ENCODE measurements around the gene FSD1.

FSD1 gene

GRCh38 chr19:4362831-4363545 is 58.6 kb downstream of the FSD1 start:
- no peak overlapping the region for H2AFZ ChIP-seq (ENCODE audit: insufficient read depth, low read length, poor library complexity)
- no CpG with 5 or more reads among the region's 22 CpGs for WGBS (ENCODE audit: extremely low coverage, insufficient coverage, insufficient read length)

DNA sequence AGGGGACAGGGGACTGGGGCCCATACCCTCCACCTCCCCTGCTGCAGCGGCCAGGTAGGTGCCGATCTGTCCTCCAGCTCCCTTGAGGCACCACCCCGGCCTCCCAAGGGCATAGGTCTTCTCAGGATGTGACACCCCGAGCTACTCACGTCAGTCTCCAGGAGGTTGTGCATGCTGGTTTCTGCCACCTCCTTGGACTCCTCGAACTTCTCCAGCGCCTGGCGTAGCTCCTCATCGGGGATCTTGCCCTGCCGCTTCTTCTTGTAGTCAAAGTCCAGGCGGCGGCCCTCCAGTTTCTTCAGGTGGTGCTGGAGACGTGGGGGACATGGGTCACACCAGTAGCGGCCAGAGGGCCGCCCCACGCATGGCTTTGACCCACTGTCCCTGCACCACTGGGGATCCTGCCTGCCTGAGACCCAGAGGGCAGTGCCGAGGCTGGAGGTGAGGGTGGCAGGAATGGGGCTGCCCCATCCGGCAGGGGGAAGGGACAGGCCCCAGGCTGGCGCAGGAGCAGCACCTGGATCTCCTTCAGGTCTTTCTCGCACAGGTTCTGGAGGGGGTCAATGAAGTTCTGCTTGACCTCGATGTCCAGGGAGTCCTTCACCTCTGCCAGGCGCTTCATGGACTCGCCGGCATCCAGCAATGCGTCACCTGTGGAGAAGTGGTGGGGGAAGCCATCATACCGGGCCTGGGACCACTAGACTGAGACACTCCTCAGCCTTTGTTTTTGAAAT is 59.3 kb downstream of the FSD1 start:
- no peak overlapping the region for H3K9ac ChIP-seq (ENCODE audit: low read length)
- no peaks in the 10 kb centered on the region for H3K27me3 ChIP-seq (ENCODE audit: insufficient read depth, low read length)
- no peak overlapping the region for H3K14ac ChIP-seq (ENCODE audit: low read length)
- WGBS (ENCODE audit: extremely low coverage, insufficient coverage, insufficient read length): no CpG with 5 or more reads among the region's 26 CpGs
- no peak overlapping the region for H3K4ac ChIP-seq (ENCODE audit: low read depth, low read length)
- no peaks in the 10 kb centered on the region for H3K79me2 ChIP-seq (ENCODE audit: control insufficient read depth, insufficient read depth, low read length, poor library complexity)
- DNase-seq: no peak
- H2BK5ac ChIP-seq (ENCODE audit: low read depth, low read length, poor library complexity): no peak overlapping the region
- no peak overlapping the region for H4K12ac ChIP-seq (ENCODE audit: low read depth, low read length)
- no peak overlapping the region for H2AK5ac ChIP-seq (ENCODE audit: low read length)
- peaks cover 0 to 3% of the 10 kb centered on the region in 2 experiments for H3K4me1 ChIP-seq (ENCODE audit: control insufficient read depth in 1 of 2, insufficient read depth in 2 of 2, low read length in 2 of 2)
- H3K23ac ChIP-seq (ENCODE audit: low read length): no peak overlapping the region
- H2AFZ ChIP-seq (ENCODE audit: insufficient read depth, low read length, poor library complexity): no peak overlapping the region
- no peak overlapping the region for H3K18ac ChIP-seq (ENCODE audit: low read length)
- no peak overlapping the region for H3K4me3 ChIP-seq (ENCODE audit: low read depth, low read length)
- H3K79me1 ChIP-seq (ENCODE audit: low read length): no peaks in the 10 kb centered on the region
- H3K36me3 ChIP-seq (ENCODE audit: control insufficient read depth in 1 of 2, insufficient read depth in 2 of 2, low read length in 2 of 2): peaks cover 91% of the 10 kb centered on the region in 2 experiments
- no peak overlapping the region for H4K91ac ChIP-seq (ENCODE audit: low read depth, low read length)
- H2BK120ac ChIP-seq (ENCODE audit: insufficient read depth, low read length, poor library complexity): no peak overlapping the region
- no peak overlapping the region for H2BK12ac ChIP-seq (ENCODE audit: low read length)
- no peak overlapping the region for H4K8ac ChIP-seq (ENCODE audit: low read depth, low read length)
- peaks cover 2% of the 10 kb centered on the region for H3K9me3 ChIP-seq (ENCODE audit: insufficient read depth, low read depth, low read length)
- H3K4me2 ChIP-seq (ENCODE audit: low read length): no peak overlapping the region
- no peak overlapping the region for H3K27ac ChIP-seq (ENCODE audit: low read depth, low read length)

More at GRCh38 chr19:4362831-4363545, 58.6 kb downstream of the FSD1 start:
- Histone ChIP-seq H3K27ac (ENCODE audit: low read depth, low read length) (no peak overlapping the region), H3K9me3 (ENCODE audit: insufficient read depth, low read depth, low read length) (peaks cover 2% of the 10 kb centered on the region), H3K36me3 (ENCODE audit: control insufficient read depth in 1 of 2, insufficient read depth in 2 of 2, low read length in 2 of 2) (peaks cover 89 to 92% of the 10 kb centered on the region in 2 experiments), H3K4me2 (ENCODE audit: low read length) (no peak overlapping the region), H3K4me1 (ENCODE audit: control insufficient read depth in 1 of 2, insufficient read depth in 2 of 2, low read length in 2 of 2) (peaks cover 0 to 3% of the 10 kb centered on the region in 2 experiments), H3K23ac (ENCODE audit: low read length) (no peak overlapping the region), H2BK12ac (ENCODE audit: low read length) (no peak overlapping the region), H3K79me2 (ENCODE audit: control insufficient read depth, insufficient read depth, low read length, poor library complexity) (no peaks in the 10 kb centered on the region), H3K27me3 (ENCODE audit: insufficient read depth, low read length) (no peaks in the 10 kb centered on the region), H4K91ac (ENCODE audit: low read depth, low read length) (no peak overlapping the region), H3K9ac (ENCODE audit: low read length) (no peak overlapping the region), H4K12ac (ENCODE audit: low read depth, low read length) (no peak overlapping the region), H3K14ac (ENCODE audit: low read length) (no peak overlapping the region), H3K4me3 (ENCODE audit: low read depth, low read length) (no peak overlapping the region), H2AK5ac (ENCODE audit: low read length) (no peak overlapping the region), H3K79me1 (ENCODE audit: low read length) (no peaks in the 10 kb centered on the region), H3K4ac (ENCODE audit: low read depth, low read length) (no peak overlapping the region), H2BK120ac (ENCODE audit: insufficient read depth, low read length, poor library complexity) (no peak overlapping the region), H2BK5ac (ENCODE audit: low read depth, low read length, poor library complexity) (no peak overlapping the region), H4K8ac (ENCODE audit: low read depth, low read length) (no peak overlapping the region), H3K18ac (ENCODE audit: low read length) (no peak overlapping the region)
- DNase-seq: no peak

DNA sequence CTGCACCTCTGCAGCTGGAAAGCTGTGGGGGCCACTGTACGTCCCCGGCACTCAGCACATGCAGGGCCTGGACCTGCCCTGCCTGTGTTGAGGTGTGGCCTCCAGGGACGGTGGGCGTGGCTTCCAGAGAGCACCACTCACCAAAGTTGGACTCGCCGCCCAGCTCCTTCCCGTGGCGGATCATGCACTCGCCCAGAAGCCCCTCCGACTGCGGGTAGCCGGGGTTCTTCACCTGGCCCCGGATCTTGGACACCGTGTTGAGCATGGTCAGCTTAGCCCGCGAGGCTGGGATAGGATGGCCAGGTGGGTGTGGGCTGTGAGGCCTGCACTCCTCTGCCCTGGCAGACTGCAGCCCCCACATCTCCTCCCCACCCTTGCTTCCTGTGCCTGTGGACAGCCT is 60.9 kb downstream of the FSD1 start:
- Histone ChIP-seq H4K12ac (ENCODE audit: low read depth, low read length) (no peak overlapping the region), H3K4me2 (ENCODE audit: low read length) (no peak overlapping the region), H3K9me3 (ENCODE audit: insufficient read depth, low read depth, low read length) (peaks cover 2% of the 10 kb centered on the region), H3K14ac (ENCODE audit: low read length) (no peak overlapping the region), H3K4me3 (ENCODE audit: low read depth, low read length) (no peak overlapping the region), H3K18ac (ENCODE audit: low read length) (no peak overlapping the region), H3K4me1 (ENCODE audit: control insufficient read depth in 1 of 2, insufficient read depth in 2 of 2, low read length in 2 of 2) (peaks cover 0 to 6% of the 10 kb centered on the region in 2 experiments), H3K4ac (ENCODE audit: low read depth, low read length) (no peak overlapping the region), H3K79me2 (ENCODE audit: control insufficient read depth, insufficient read depth, low read length, poor library complexity) (peaks cover 2% of the 10 kb centered on the region), H4K91ac (ENCODE audit: low read depth, low read length) (no peak overlapping the region), H3K9ac (ENCODE audit: low read length) (no peak overlapping the region), H2AFZ (ENCODE audit: insufficient read depth, low read length, poor library complexity) (no peak overlapping the region), H3K27me3 (ENCODE audit: insufficient read depth, low read length) (no peaks in the 10 kb centered on the region), H4K8ac (ENCODE audit: low read depth, low read length) (no peak overlapping the region), H2BK5ac (ENCODE audit: low read depth, low read length, poor library complexity) (no peak overlapping the region), H3K23ac (ENCODE audit: low read length) (no peak overlapping the region), H3K36me3 (ENCODE audit: control insufficient read depth in 1 of 2, insufficient read depth in 2 of 2, low read length in 2 of 2) (peaks cover 75 to 79% of the 10 kb centered on the region in 2 experiments), H3K79me1 (ENCODE audit: low read length) (no peaks in the 10 kb centered on the region), H3K27ac (ENCODE audit: low read depth, low read length) (no peak overlapping the region), H2BK120ac (ENCODE audit: insufficient read depth, low read length, poor library complexity) (no peak overlapping the region), H2BK12ac (ENCODE audit: low read length) (no peak overlapping the region), H2AK5ac (ENCODE audit: low read length) (no peak overlapping the region)
- no peak for DNase-seq
- no CpG with 5 or more reads among the region's 16 CpGs for WGBS (ENCODE audit: extremely low coverage, insufficient coverage, insufficient read length)

DNA sequence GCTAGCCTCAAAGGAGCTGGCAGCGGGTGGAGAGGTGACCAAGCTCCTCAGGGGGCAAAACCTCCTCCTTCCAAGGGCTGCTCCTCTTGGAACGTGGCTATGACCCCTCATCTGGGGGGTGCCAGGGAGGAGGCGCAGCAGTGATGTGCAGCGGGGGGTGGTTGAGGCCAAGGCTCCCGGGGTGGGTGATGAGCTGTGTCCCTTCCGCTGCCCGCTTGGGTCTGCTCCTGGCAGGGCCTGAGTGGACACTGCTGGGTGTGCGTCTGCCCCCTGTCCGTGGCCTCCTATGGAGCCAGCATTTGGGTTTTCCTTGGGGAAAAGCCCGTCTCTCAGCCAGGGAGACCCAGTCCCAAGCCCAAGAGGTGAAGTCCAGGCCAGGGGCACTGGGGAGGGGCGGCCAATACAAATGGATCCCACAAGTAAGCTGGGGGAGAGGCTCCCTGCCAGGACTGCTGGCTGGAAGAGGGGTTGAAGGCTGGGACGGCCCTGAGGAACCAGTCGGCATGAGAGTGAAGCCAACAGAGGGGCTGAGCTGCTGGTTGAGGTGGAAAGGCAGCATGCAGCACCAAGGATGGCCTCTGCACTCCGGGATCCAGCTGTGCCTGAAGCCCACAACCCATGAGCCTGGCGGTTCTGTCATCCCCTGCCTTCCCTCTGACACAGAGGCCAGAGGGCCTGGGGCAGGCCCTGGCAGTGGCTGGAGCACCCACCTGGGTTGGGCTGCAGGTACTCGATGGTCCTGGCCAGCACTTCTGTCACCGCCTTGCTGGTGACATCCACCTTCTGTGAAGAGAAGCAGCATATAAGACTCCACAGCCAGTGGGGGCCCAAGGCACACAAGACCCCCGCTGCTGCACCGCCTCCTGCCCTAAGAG is 61.6 kb downstream of the FSD1 start:
- no peak overlapping the region for H3K4me2 ChIP-seq (ENCODE audit: low read length)
- H2AK5ac ChIP-seq (ENCODE audit: low read length): no peak overlapping the region
- no peak overlapping the region for H2BK5ac ChIP-seq (ENCODE audit: low read depth, low read length, poor library complexity)
- H3K18ac ChIP-seq (ENCODE audit: low read length): no peak overlapping the region
- no peak overlapping the region for H3K14ac ChIP-seq (ENCODE audit: low read length)
- H3K79me1 ChIP-seq (ENCODE audit: low read length): no peaks in the 10 kb centered on the region
- peaks cover 0 to 6% of the 10 kb centered on the region in 2 experiments for H3K4me1 ChIP-seq (ENCODE audit: control insufficient read depth in 1 of 2, insufficient read depth in 2 of 2, low read length in 2 of 2)
- H3K4me3 ChIP-seq (ENCODE audit: low read depth, low read length): no peak overlapping the region
- H4K8ac ChIP-seq (ENCODE audit: low read depth, low read length): no peak overlapping the region
- no peak overlapping the region for H3K23ac ChIP-seq (ENCODE audit: low read length)
- peaks cover 70 to 74% of the 10 kb centered on the region in 2 experiments for H3K36me3 ChIP-seq (ENCODE audit: control insufficient read depth in 1 of 2, insufficient read depth in 2 of 2, low read length in 2 of 2)
- no peak overlapping the region for H2BK12ac ChIP-seq (ENCODE audit: low read length)
- no peak overlapping the region for H4K91ac ChIP-seq (ENCODE audit: low read depth, low read length)
- peaks cover 2% of the 10 kb centered on the region for H3K9me3 ChIP-seq (ENCODE audit: insufficient read depth, low read depth, low read length)
- no peak overlapping the region for H3K4ac ChIP-seq (ENCODE audit: low read depth, low read length)
- no peak overlapping the region for H2BK120ac ChIP-seq (ENCODE audit: insufficient read depth, low read length, poor library complexity)
- DNase-seq: no peak
- H4K12ac ChIP-seq (ENCODE audit: low read depth, low read length): no peak overlapping the region
- H3K27me3 ChIP-seq (ENCODE audit: insufficient read depth, low read length): no peaks in the 10 kb centered on the region
- no peak overlapping the region for H2AFZ ChIP-seq (ENCODE audit: insufficient read depth, low read length, poor library complexity)
- no CpG with 5 or more reads among the region's 19 CpGs for WGBS (ENCODE audit: extremely low coverage, insufficient coverage, insufficient read length)
- H3K9ac ChIP-seq (ENCODE audit: low read length): no peak overlapping the region
- H3K27ac ChIP-seq (ENCODE audit: low read depth, low read length): no peak overlapping the region
- H3K79me2 ChIP-seq (ENCODE audit: control insufficient read depth, insufficient read depth, low read length, poor library complexity): peaks cover 2% of the 10 kb centered on the region

Data from trophoblast cell (in vitro differentiated cells and primary cell).